T-helper 2 cell (primary cell): ENCODE measurements around the gene TMC8.

Source experiments
- DNase-seq, 5 experiments: peaks; one replicate each; pipeline versions ENCODE4 v3.0.0 to v3.0.0-alpha.2; 2012 to 2022

Gene TMC8

DNA sequence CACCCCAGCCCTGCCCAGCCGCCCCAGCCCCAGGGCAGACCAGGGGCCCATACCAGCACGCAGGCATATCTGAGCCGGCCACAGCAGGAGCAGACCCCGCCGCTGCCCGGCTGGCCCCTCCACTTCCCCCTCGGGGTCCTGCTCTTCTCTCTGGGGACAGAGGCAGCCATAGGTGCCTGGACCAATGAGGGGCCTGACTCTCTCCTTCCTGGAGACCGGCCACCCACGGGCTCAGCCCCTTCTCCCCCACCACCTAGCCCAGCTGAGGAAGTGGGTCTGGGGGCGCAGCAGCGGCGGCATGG is 5.8 kb upstream of the TMC8 start:
- no peak for DNase-seq

DNA sequence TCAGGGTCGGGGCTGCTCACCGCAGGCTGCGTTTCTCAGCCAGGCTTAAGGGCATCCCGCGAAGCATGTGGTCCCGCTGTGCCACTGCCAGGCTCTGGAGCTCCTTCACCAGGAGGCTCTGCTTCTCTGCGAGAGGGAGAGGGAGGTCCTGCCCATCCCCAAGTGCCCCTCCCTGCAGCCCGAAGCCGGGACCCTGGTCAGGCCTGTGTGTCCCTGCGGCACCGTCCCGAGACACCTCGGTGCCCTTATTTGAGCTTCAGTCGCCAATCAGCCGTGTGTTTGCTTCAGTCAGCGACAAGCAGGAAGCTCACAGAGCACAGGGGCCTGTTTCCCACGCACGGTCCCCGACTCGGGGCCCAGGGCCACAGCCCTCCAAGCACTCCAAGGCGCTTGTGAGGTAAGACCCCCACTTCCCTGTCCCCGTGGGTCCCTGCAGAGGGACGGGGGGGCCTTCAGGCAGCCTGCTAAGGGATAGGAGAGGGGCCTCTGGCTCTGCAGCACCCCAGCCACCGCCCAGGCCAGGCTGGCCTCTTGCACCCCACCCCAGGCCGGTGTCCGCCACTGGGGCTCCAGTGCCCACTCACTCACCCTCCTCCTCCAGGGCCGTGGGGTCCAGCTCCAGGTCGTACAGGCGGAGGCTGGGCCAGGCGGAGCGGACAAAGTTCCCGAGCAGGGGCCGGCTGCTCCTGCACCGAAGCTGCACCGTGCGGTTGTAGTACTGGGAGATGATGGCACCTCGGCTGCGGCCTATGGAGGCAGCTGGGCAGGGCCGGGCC is 5.2 kb upstream of the TMC8 start:
- DNase-seq, result peak in 1 of 5 experiments; percentile 72

DNA sequence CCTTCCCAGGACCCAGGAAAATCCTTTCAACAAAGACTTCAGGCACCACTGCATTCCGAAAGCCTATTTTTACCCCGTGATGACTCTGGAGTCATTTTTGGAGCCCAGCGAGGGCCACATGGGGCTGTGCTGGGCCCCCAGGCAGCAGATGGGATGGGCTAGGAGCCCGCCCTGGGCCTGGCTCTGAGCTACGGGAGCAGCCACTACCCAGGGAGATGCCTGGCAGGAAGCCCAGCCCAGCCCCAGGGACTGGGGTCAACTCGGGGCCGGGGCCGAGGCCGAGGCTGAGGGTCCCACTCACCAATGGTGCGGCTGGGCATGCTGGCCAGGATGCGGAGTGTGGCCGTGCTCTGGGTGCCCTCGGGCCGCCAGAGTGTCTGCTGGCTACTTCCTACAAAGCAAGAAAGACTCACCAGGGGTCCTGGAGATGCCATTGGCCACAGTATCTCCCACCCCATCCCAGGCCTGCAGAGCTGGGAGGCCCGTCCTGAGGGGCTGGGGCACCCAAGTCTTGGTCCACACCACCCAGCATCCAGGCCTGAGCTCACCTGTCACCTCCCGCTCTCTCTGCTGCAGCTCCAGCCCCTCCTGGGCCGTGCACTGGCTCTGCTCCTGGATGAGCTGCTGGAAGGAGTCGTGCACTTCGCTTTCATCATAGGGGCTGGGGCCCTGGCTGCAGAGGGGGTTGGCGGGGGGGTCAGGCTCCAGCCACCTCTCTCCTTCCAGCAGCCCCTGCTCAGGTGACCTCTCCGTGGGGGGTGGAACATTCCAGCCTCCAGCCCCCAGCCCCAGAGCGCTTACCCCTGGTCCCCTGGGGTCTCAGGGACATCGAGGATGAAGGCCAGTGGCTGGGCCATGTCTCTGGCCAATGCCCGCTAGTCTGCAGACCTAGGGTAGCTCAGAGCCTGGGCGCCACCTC is 4.3 kb upstream of the TMC8 start:
- DNase-seq, result no peak

DNA sequence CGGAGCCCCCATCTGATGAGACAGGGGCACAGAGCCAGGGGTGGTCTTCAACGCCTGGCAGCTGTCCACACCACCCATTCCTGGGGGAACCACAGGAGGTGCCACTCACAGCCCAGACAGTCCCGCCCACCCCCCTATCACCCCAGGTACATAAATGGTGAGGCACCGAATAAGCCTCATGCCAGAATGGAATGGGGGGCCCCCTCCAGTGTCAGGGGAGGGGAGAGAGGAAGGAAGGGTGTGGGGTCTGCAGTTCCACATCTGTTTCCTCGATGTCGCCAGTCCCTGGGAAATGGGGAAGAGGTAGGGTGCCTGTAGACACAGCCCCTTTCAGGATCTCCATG is 3.7 kb upstream of the TMC8 start:
- no peak for DNase-seq

DNA sequence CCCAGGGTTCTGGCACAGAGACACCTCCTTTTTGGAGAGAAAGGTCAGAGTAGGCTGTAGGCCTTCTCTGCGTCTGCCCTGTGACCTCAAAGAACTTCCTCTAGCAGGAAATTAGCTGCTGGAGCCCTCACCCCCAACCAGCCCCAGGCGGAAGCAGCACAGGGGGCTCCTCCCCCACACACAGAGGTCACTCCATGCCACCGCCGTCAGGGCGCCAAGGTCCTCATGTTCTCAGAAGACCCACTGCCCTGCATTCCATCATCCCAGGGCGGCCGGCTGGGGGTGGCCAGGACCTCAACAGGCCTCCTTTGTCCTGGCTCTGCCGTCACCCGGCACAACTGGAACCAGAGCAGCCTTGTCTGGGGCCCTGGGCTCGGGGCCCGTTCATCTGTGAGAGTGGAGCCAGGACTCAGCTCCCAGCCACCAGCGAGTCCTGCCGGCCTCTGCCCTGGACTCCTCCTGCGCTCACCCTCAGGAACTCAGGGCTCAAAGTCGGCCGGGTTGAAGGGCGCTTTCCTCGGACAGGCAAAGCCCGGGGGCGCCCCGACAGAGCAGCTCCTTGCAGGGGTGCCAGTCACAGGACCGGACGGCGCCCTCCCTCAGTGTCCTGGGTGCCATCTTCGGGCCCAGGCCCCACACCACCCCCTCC is 3.2 kb upstream of the TMC8 start:
- peak in 3 of 5 experiments; percentile 59 to 90 (median 67) for DNase-seq

DNA sequence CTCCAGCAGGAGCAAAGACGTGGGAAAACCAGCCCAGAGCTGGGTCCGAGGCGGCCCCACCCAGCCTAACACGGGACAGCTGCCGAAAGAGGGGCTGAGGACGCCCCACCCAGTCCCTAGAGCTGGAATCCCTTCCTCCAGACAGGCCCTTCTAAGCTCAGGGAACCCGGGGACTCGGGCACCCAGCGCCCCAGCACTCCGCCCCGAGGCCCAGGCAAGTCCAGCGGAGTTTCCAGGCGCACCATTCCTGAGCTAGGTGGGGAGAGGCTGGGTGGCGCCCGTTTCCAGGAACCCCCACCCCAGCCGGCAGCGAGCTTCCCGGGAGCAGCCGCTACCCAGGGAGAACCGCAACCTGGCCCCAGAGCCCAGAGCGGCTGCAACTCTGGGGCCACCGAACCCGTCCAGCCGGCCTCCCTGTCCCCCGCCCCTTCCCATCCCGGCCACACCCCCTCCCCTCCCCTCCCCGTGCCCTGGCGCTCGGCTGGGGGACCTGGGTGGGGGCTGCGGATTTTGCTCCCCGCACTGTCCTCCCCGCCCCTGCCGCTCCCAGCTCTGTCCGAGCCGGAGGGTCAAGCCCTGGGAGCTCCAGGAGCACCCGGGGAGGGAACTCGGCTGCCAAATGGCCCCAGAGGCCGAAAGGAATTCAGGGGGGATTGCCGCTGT is 2.6 kb upstream of the TMC8 start:
- DNase-seq, result peak in 1 of 5 experiments; percentile 44

DNA sequence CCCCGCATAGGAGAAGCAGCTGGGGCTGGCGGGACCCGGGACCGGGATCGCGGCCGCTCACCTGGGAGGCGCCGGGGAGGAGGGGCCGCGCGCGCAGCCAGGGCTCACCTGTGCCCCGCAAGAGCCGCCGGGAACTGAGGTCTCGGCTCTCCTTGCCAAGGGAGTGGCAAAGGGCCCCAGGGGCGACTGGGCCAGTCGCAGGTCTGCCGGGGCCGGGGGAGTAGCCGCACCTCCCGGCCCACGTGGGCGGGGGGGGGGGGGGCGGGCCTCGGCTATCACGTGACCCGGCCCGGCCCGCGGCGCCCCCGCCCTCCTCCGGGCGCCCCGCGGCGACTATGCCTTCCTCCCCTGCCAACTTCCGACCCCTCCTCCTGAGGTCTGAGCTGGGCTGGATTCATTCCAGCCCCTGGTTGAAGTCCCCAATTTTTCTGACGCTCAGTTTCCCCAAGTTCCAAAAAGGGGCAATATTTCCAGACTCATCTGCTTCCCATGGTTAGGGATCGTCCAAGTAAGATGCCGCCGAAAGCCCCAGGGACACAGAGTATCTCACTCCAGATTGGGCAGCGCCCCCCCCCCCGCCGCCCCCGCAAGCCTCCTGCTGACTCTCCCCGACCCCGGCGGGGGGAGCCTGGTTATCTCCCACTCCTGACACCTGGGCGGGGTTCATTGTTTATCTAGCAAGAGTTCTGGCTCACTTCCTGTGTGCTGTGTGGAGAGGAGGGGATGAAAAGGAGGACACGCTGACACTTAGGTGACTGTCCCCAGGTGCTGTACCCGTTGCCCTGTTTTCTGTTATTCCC is 1.8 kb upstream of the TMC8 start, which contains the start of gene TMC6:
TMC6 (minus strand) TSS at position 205 of the 800 bp plus-strand sequence. CDS start 1,923 bp downstream, outside the sequence.
- peak in 3 of 5 experiments; percentile 67 to 89 (median 83) for DNase-seq

DNA sequence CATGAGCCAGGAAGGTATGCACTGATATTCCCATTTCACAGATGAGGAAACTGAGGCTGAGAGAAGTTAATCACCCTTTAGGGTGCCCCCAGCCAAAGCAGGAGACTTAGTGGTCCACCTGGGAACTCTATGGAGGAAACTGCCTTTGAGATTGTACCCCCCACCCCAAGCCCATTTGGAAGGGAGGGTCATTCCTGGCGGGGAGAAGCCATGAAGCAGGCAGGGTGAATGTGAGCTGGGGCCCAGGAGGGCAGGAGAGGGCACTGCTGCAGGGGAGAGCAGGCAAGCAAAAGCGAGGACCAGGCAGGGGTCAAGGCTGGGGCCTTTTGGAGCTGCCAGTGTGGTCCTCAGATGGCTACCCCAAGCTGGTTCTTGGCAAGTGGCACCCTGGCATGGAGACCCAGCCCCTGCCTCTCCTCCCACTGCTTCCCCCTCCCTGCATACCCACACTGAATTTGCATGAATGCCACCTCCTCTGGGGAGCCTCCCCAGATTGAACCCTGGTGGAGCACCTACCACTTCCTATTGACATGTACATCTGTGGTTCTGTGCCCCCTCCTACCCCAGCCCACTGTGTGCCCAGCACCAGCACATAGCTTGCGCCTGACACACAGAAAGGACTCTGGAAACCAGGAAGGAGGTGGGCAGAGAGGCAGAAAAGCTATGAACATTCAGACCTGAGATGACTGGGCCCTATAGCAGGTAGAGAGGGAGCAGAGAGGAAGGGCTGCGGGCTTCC is 1.1 kb upstream of the TMC8 start:
- DNase-seq, result peak in 2 of 5 experiments; percentile 42 to 91

DNA sequence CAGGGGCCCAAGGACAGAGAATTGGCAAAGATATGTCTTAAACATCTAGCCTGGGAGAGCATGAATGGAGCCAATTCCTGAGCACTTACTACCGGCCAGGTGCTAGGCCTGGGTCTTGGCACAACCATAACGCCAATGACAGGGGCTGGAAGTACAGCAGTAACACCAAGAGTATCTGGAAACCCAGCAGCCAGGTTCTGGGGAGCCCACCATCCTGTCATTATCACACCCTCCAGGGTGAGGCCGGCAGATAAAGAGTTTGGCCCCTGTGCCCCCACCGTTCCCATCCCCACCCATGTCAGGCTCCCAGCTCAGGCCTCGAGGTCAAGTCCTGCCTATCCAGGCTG is 508 bp upstream of the TMC8 start:
- DNase-seq, result peak in 1 of 5 experiments; percentile 24

DNA sequence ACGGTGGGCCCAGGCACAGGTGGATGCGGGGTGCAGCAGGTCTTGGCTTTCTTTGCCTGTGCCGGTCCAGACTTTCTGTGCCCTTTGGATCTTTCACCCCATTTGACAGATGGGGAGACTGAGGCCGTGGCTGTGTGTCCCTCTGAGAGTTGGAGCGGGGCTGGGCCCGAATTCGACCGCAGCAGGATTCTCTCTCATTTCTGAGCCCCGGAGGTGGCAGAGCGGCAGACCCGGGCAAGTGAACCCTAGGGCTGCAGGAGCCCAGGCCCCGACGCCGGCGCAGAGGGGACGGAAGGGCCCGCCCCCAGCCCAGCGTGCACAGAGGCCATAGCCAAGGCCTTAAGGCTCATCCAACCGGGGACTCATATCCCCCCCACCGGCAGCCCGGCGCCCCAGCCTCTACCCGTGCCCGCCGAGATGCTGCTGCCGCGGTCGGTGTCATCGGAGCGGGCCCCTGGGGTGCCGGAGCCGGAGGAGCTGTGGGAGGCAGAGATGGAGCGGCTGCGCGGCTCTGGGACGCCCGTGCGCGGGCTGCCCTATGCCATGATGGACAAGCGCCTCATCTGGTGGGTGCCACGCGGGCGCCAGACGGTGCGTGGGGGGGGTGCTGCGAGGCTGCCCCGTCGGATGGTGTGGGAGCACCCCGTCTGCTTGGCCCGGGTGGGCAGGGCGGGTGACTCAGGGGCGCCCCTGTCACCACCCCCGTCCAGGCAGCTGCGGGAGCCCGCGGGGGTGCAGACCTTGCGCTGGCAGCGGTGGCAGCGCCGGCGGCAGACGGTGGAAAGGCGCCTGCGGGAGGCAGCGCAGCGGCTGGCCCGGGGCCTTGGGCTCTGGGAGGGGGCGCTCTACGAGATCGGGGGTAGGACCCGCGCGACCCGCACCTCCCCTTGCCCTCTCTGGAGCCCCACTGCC is 857 bp downstream of the TMC8 start:
- DNase-seq, result peak in 2 of 5 experiments; percentile 50 to 73

DNA sequence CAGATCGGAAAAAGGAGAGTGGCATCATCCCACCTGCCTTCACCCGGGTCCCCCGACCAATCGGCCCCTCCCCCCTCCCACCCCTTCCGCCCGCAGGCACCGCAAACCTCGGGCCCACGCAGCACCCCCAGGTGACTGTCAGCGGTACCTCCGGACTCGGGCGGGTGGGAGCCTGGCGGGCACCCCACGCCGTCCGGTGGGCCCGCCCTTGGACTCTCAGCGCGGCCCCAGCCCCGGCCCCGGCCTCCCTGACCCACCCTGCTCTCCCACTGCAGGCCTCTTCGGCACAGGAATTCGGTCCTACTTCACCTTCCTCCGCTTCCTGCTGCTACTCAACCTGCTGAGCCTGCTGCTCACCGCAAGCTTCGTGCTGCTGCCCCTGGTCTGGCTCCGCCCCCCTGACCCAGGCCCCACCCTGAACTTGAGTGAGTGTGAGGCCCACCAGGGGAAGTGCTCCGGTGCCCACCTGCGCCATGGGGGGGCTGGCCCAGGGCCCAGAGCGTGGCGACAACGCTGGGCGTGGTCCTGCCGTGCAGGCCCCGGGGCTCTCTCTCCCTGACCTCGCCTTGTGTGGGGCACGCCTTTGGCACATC is 1.6 kb downstream of the TMC8 start:
- peak in 3 of 5 experiments; percentile 59 to 90 (median 83) for DNase-seq

DNA sequence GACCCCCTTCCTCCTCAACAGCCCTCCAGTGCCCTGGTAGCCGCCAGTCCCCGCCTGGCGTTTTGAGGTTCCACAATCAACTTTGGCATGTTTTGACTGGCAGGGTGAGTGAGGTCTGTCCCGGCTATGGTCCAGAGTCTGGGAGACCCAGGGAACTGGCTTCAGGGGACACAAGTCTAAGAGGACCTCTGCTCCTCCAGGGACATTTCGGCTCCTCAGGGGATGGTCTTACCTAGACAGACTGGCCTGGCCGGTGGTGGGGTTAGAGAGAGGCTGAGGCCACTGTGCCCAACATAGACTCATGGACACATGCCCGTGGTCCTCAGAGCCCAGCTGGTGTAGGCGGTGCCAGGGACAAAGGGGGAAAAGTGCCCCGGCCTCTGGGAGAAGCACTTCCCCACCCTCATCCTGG is 2.2 kb downstream of the TMC8 start:
- DNase-seq, result no peak

DNA sequence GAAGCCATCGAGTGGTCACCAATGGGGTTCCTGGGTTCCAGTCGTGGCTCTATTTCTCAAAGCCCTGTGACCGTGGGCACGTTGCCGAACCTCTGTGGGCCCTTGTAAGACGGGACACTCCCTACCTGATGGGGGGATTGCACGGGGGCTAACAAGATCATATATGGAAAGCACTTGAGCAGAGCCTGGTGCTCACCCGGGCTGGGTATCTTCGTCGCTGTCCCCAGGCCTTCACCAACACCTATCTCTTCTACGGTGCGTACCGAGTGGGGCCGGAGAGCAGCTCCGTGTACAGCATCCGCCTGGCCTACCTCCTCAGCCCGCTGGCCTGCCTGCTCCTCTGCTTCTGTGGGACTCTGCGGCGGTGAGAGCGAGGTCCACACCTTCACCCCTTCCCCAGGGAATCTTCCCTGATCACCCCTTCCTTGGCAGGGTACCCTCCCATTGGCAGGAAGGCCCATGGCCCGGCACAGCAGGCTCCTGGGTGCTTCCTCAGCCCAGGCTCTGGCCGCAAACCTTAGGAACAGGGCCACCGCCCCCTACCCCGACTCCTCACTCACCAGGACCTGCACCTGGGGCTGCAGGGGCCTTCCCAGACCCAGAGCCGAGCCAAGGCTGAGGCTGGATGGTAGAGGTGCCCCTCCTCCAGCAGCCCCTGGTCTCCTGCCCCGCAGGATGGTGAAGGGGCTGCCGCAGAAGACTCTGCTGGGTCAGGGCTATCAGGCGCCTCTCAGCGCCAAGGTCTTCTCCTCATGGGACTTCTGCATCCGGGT is 2.8 kb downstream of the TMC8 start:
- peak in 1 of 5 experiments; percentile 41 for DNase-seq

DNA sequence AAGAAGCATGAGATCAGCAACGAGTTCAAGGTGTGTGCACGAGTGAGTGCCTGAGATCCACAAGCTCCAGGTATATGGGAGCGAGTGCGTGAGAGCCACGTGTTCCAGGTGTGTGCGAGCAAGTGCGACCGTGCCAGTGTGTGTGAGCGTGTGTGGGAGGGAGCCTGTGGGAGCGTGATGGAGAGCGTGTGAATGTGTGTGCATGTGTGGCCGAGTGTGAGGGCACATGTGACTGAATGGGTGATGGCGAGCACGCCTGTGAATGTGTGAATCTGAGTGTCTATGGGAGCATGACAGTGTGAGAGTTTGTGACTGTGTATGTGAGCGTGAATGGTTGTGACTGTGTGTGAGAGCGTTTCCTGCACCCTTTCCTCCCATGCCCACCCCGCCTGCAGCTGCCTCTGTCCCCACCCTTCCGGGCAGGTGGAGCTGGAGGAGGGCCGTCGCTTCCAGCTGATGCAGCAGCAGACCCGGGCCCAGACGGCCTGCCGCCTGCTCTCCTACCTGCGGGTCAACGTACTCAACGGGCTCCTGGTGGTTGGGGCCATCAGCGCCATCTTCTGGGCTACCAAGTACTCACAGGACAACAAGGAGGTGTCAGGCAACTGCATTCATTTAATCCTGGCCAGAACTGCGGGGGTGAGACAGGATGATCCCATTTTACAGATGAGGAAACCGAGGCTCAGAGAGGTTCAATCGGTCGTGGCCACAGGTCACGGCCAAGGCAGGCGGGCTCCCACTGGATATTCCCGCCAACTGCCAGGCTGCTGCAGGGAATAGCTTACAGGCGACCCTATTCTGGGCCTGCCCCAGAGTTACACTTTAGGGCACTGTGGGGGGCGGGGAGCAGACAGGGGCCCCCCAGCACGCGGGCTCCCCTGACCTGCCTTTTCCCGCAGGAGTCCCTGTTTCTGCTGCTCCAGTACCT is 3.7 kb downstream of the TMC8 start:
- DNase-seq, result peak in 4 of 5 experiments; percentile 61 to 91 (median 78)

DNA sequence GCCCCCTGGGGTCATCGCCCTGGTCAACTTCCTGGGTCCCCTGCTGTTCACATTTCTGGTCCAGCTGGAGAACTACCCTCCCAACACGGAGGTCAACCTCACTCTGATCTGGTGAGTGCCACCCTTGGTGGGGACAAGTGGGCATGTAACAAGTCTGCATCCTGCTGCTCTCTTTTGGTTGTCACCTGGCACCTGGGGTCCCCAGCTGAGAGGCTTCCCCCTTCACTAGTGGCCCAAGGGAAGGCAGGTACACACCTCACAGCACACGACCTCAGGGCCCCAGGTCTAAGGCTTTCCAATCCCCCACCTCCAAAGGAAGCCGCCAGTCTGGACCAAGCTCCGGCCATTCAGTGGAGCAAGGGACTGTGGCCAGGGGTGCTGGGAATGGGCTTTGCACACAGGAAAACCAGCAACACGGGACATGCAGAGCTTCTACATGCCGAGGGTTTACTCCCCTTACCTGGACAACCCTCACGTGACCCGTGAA is 4.4 kb downstream of the TMC8 start:
- no peak for DNase-seq

DNA sequence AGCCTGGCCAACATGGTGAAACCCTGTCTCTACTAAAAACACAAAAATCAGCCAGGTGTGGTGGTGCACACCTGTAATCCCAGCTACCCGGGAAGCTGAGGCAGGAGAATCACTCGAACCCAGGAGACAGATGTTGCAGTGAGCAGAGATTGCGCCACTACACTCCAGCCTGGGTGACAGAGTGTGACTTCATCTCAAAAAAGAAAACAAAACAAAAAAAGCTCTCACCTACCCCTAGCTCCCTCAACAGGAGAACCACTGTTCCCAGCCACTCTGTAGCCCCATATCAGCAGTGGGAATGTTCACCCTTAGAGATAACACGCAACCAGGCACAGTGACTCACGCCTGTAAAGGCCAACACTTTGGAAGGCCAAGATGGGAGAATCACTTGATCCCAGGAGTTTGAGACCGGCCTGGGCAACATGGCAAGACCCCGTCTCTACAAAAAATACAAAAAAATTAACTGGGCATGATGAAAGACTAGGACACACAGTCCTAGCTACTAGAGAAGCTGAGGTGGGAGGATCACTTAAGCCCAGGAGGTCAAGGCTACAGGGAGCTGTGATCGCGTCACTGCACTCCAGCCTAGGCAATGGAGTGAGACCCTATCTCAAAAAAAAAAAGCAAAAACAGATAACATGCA is 5.4 kb downstream of the TMC8 start:
- no peak for DNase-seq
